SK-N-SH (cell line): Measurements from ENCODE around the gene CCDC9.

Experiments used
- CTCF ChIP-seq: fragments of 200-600 bp; sonication (generic); IDR thresholded peaks from 2 replicates; pipeline ENCODE4 v1.6.1; 2017; ENCODE audit warnings: antibody characterized with exemption, mild to moderate bottlenecking, moderate library complexity
- ELF1 ChIP-seq: IDR thresholded peaks from 2 replicates; pipeline ENCODE4 v1.4.0; 2012
- GABPA ChIP-seq: IDR thresholded peaks from 2 replicates; pipeline ENCODE4 v1.4.0; 2012; ENCODE audit warnings: low read depth, mild to moderate bottlenecking
- RAD21 ChIP-seq: IDR thresholded peaks from 2 replicates; pipeline ENCODE4 v1.6.1; 2012; ENCODE audit warnings: mild to moderate bottlenecking, low read length
- SIN3A ChIP-seq: IDR thresholded peaks from 2 replicates; pipeline ENCODE4 v1.6.1; 2012; ENCODE audit warnings: low read depth, mild to moderate bottlenecking, low read length, moderate library complexity, borderline replicate concordance
- USF2 ChIP-seq: fragments of 150-350 bp; IDR thresholded peaks from 2 replicates; pipeline ENCODE4 v1.6.1; 2017; ENCODE audit warnings: antibody characterized with exemption, low read length, low read depth, borderline replicate concordance

- TF ChIP-seq CTCF (no peak), USF2 (no peak), ELF1 (no peak), RAD21 (no peak), SIN3A (no peak), GABPA (no peak)
These were observed 2.9 kb upstream of the CCDC9 start for GRCh38 chr19:47253467-47253881.
